NT2/D1 (cell line): Measurements from ENCODE around the gene PRR7.

Source experiments
- DNase-seq: peaks from one replicate; pipeline ENCODE4 v3.0.0-alpha.2; 2011; ENCODE audit warnings: low read depth, low spot score
- H3K27me3 ChIP-seq: 2 replicates; pipeline ENCODE4 v1.6.0; 2011; ENCODE audit warnings: mild to moderate bottlenecking; ENCODE audit not compliant: insufficient read length, insufficient read depth
- H3K36me3 ChIP-seq: 2 replicates; pipeline ENCODE4 v1.6.1; 2011; ENCODE audit warnings: mild to moderate bottlenecking, low read length, mixed read lengths; ENCODE audit not compliant: insufficient read depth, insufficient read length
- H3K4me1 ChIP-seq: 2 replicates; pipeline ENCODE4 v1.5.1; 2011; ENCODE audit not compliant: insufficient read depth, insufficient read length
- H3K4me3 ChIP-seq: 2 replicates; pipeline ENCODE4 v1.5.1; 2011; ENCODE audit warnings: low read depth; ENCODE audit not compliant: insufficient read length
- H3K9ac ChIP-seq: 2 replicates; pipeline ENCODE4 v1.6.0; 2011; ENCODE audit warnings: low read depth; ENCODE audit not compliant: insufficient read length
- H3K9me3 ChIP-seq: 2 replicates; pipeline ENCODE4 v1.5.1; 2011; ENCODE audit warnings: mild to moderate bottlenecking, low read length; ENCODE audit not compliant: insufficient read depth
- SUZ12 ChIP-seq: IDR thresholded peaks from 2 replicates; pipeline ENCODE4 v1.6.1; 2011; ENCODE audit not compliant: insufficient read length, insufficient read depth; ENCODE audit errors: extremely low read depth
- YY1 ChIP-seq: IDR thresholded peaks from 2 replicates; pipeline ENCODE4 v1.6.1; 2011; ENCODE audit not compliant: insufficient read length, insufficient read depth
- ZNF274 ChIP-seq: IDR thresholded peaks from 2 replicates; pipeline ENCODE4 v1.6.1; 2011; ENCODE audit warnings: mild to moderate bottlenecking, low read depth, low read length

PRR7 gene

GRCh38 chr5:177440990-177441780 lies 5.4 kb upstream of the PRR7 start:
- H3K4me3 ChIP-seq, result no peak overlapping the region
- H3K9ac ChIP-seq, result peak overlapping the region; percentile 43
- H3K27me3 ChIP-seq, result peaks cover 2% of the 10 kb centered on the region
- DNase-seq, result no peak
- no peaks in the 10 kb centered on the region for H3K9me3 ChIP-seq
- peaks cover 68% of the 10 kb centered on the region for H3K36me3 ChIP-seq
- H3K4me1 ChIP-seq, result peaks cover 21% of the 10 kb centered on the region
- TF ChIP-seq YY1 (no peak), ZNF274 (no peak), SUZ12 (no peak)

- no peak for DNase-seq
- Histone ChIP-seq H3K36me3 (peaks cover 61% of the 10 kb centered on the region), H3K4me1 (peaks cover 23% of the 10 kb centered on the region), H3K9ac (peak overlapping the region; percentile 34), H3K27me3 (peaks cover 5% of the 10 kb centered on the region), H3K9me3 (no peaks in the 10 kb centered on the region), H3K4me3 (no peak overlapping the region)
- TF ChIP-seq YY1, result no peak
- TF ChIP-seq ZNF274, result no peak
- TF ChIP-seq SUZ12, result no peak
Observed at GRCh38 chr5:177442066-177442826, 4.4 kb upstream of the PRR7 start.

- Histone ChIP-seq H3K9ac (no peak overlapping the region), H3K9me3 (no peaks in the 10 kb centered on the region), H3K4me3 (no peak overlapping the region), H3K4me1 (peaks cover 26% of the 10 kb centered on the region), H3K27me3 (peaks cover 5% of the 10 kb centered on the region), H3K36me3 (peaks cover 51% of the 10 kb centered on the region)
- DNase-seq, result no peak
- TF ChIP-seq SUZ12, result no peak
- no peak for TF ChIP-seq YY1
- no peak for TF ChIP-seq ZNF274
Observed at GRCh38 chr5:177443144-177443983, 3.2 kb upstream of the PRR7 start.

GRCh38 chr5:177444106-177445051 lies 2.2 kb upstream of the PRR7 start:
- no peak for DNase-seq
- no peak overlapping the region for H3K9ac ChIP-seq
- TF ChIP-seq ZNF274 (no peak), SUZ12 (no peak), YY1 (no peak)
- no peaks in the 10 kb centered on the region for H3K9me3 ChIP-seq
- H3K4me1 ChIP-seq, result peaks cover 28% of the 10 kb centered on the region
- H3K27me3 ChIP-seq, result peaks cover 5% of the 10 kb centered on the region
- H3K36me3 ChIP-seq, result peaks cover 45% of the 10 kb centered on the region
- H3K4me3 ChIP-seq, result no peak overlapping the region

GRCh38 chr5:177445052-177445916 lies 1.3 kb upstream of the PRR7 start:
- peaks cover 26% of the 10 kb centered on the region for H3K4me1 ChIP-seq
- no peaks in the 10 kb centered on the region for H3K9me3 ChIP-seq
- no peak overlapping the region for H3K4me3 ChIP-seq
- H3K36me3 ChIP-seq, result peaks cover 40% of the 10 kb centered on the region
- no peak overlapping the region for H3K9ac ChIP-seq
- no peak for TF ChIP-seq ZNF274
- no peak for TF ChIP-seq SUZ12
- TF ChIP-seq YY1, result no peak
- no peak for DNase-seq
- peaks cover 5% of the 10 kb centered on the region for H3K27me3 ChIP-seq
